WTC11 (cell line): Measurements from ENCODE around the gene CACNA1C. TPM values are rescaled to one million over a fixed set of nuclear protein-coding genes. Genes with fewer than 3 reads are reported as not detected.

Experiments
- ATAC-seq: fragments of 200-7000 bp; cut with Tn5 transposase; 2 replicates; pipeline ENCODE4 v1.10.0; 2021; ENCODE audit warnings: mild to moderate bottlenecking, moderate library complexity
- CTCF ChIA-PET: fragments of 300-600 bp; sonication (Branson Sonifier 250); formaldehyde crosslinking; loops from one replicate; lab custom pipeline; 2021; ENCODE audit warnings: antibody characterized with exemption; lab: Charles Lee
- POLR2A ChIA-PET: fragments of 350-600 bp; sonication (Branson Sonifier 250); formaldehyde crosslinking; loops from one replicate; lab custom pipeline; 2021; ENCODE audit warnings: antibody characterized with exemption; lab: Charles Lee
- DNase-seq: peaks from one replicate; pipeline ENCODE4 v3.0.0; 2021; ENCODE audit warnings: low spot score
- H3K27ac Mint-ChIP-seq: 2 replicates; pipeline ENCODE4 v1.8.0; 2021; ENCODE audit warnings: mixed read lengths
- H3K27me3 Mint-ChIP-seq: 2 replicates; pipeline ENCODE4 v1.8.0; 2021; ENCODE audit warnings: low read depth, mild to moderate bottlenecking, moderate library complexity, mixed read lengths
- H3K36me3 Mint-ChIP-seq: 2 replicates; pipeline ENCODE4 v1.8.0; 2021; ENCODE audit warnings: mixed read lengths
- H3K4me1 Mint-ChIP-seq: 2 replicates; pipeline ENCODE4 v1.8.0; 2022; ENCODE audit warnings: mixed read lengths
- H3K4me3 Mint-ChIP-seq: 2 replicates; pipeline ENCODE4 v1.8.0; 2021; ENCODE audit warnings: mild to moderate bottlenecking, moderate library complexity, mixed read lengths
- H3K9me3 Mint-ChIP-seq: 2 replicates; pipeline ENCODE4 v1.8.0; 2021; ENCODE audit warnings: mixed read lengths
- CREB1 ChIP-seq: sonication (generic); formaldehyde crosslinking; IDR thresholded peaks from 2 replicates; pipeline ENCODE4 v1.8.0; 2023; ENCODE audit warnings: mild to moderate bottlenecking, missing genetic modification reagents
- ELF4 ChIP-seq: sonication (generic); formaldehyde crosslinking; IDR thresholded peaks from 2 replicates; pipeline ENCODE4 v1.8.1; 2022; ENCODE audit warnings: low read depth, mild to moderate bottlenecking, moderate library complexity, missing genetic modification reagents
- ESRRA ChIP-seq: sonication (generic); formaldehyde crosslinking; IDR thresholded peaks from 2 replicates; pipeline ENCODE4 v1.8.1; 2022; ENCODE audit warnings: mild to moderate bottlenecking, missing genetic modification reagents, borderline replicate concordance
- FOXP1 ChIP-seq: sonication (generic); formaldehyde crosslinking; IDR thresholded peaks from 2 replicates; pipeline ENCODE4 v1.8.0; 2022; ENCODE audit warnings: missing genetic modification reagents, mild to moderate bottlenecking, moderate library complexity, borderline replicate concordance
- GABPB1 ChIP-seq: sonication (generic); formaldehyde crosslinking; IDR thresholded peaks from 2 replicates; pipeline ENCODE4 v1.8.1; 2023; ENCODE audit warnings: mild to moderate bottlenecking, missing genetic modification reagents
- MXD4 ChIP-seq: fragments of 250-450 bp; sonication (Bioruptor Pico); IDR thresholded peaks from 2 replicates; pipeline ENCODE4 v1.8.0; 2021; ENCODE audit warnings: mild to moderate bottlenecking, moderate library complexity, borderline replicate concordance
- NR2C2 ChIP-seq: sonication (generic); formaldehyde crosslinking; IDR thresholded peaks from 2 replicates; pipeline ENCODE4 v1.8.0; 2022; ENCODE audit warnings: mild to moderate bottlenecking, missing genetic modification reagents
- NR3C1 ChIP-seq: sonication (generic); formaldehyde crosslinking; conservative IDR thresholded peaks from 2 replicates; pipeline ENCODE4 v1.8.1; 2023; ENCODE audit warnings: low read depth, mild to moderate bottlenecking, missing genetic modification reagents
- RORB ChIP-seq: fragments of 250-450 bp; sonication (Bioruptor Pico); IDR thresholded peaks from 2 replicates; pipeline ENCODE4 v1.9.0; 2021; ENCODE audit warnings: mild to moderate bottlenecking
- ZNF425 ChIP-seq: fragments of 250-450 bp; sonication (Bioruptor Pico); conservative IDR thresholded peaks from 2 replicates; pipeline ENCODE4 v1.9.0; 2021; ENCODE audit warnings: mild to moderate bottlenecking
- total RNA-seq: library from RNA; stranded (reverse); gene quantifications from 3 replicates; pipeline ENCODE4 v1.2.3, GENCODE V29; 2021
- TF ChIP-seq, protein P1 (sequence below): sonication (generic); formaldehyde crosslinking; IDR thresholded peaks from 2 replicates; pipeline ENCODE4 v1.8.1; 2023; ENCODE audit warnings: mild to moderate bottlenecking, missing genetic modification reagents, moderate library complexity
- TF ChIP-seq, protein P2 (sequence below): sonication (generic); formaldehyde crosslinking; IDR thresholded peaks from 2 replicates; pipeline ENCODE4 v1.8.1; 2023; ENCODE audit warnings: mild to moderate bottlenecking, missing genetic modification reagents, borderline replicate concordance
- TF ChIP-seq, protein P3 (sequence below): fragments of 250-450 bp; sonication (Bioruptor Pico); IDR thresholded peaks from 2 replicates; pipeline ENCODE4 v1.9.0; 2021; ENCODE audit warnings: mild to moderate bottlenecking, borderline replicate concordance
- TF ChIP-seq, protein P4 (sequence below): fragments of 250-450 bp; sonication (Bioruptor Pico); IDR thresholded peaks from 2 replicates; pipeline ENCODE4 v1.9.0; 2021; ENCODE audit warnings: mild to moderate bottlenecking

The CACNA1C gene
- total RNA-seq, 1 experiment from 2014 or later: 1.7 TPM

DNA sequence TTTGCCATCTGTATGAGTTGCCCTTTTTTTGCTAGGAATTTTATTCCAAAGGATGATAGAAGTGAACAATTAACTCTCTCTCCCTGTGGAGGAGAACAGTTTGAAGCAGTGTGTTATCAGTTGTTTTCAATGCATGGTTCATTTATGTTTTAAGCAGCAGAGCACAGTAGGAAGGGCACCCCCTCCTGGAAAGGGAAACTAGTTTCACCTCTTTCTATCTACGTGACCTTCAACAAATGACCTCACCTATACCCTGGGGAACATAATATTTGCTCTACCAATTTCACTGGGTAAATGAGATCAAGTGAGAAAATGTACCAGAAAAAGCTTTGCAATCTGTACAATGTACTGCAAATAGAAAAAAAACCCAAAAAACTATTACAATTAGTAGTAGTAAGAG is 43.2 kb upstream of the CACNA1C start:
- Mint-ChIP-seq H3K27ac (peak overlapping the region; percentile 43; the same call in 1 of the 2 replicates), H3K36me3 (no peaks in the 10 kb centered on the region), H3K9me3 (no peaks in the 10 kb centered on the region), H3K4me1 (peaks cover 59% of the 10 kb centered on the region), H3K4me3 (no peak overlapping the region), H3K27me3 (no peaks in the 10 kb centered on the region)
- ChIA-PET POLR2A (no interaction called here), CTCF (interaction anchor here (1.0 to 3.2 kb wide), 5 partner anchors 8 to 48 kb away, joined by 3 to 21 read pairs (median 3); no protein-coding TSS in a partner anchor)
- DNase-seq (no peak), ATAC-seq (peak; percentile 68)
- peak; percentile 84; the same call in 1 of the 2 replicates for TF ChIP-seq ESRRA
- no peak for TF ChIP-seq FOXP1

- Mint-ChIP-seq H3K27ac (peak overlapping the region; percentile 54; the same call in 1 of the 2 replicates), H3K36me3 (no peaks in the 10 kb centered on the region)
- TF ChIP-seq GABPB1 (CRISPR knock-in tag): peak; percentile 43; the same call in 1 of the 2 replicates
- TF ChIP-seq ZNF425 (CRISPR knock-in tag): no peak
- TF ChIP-seq, all 79 proteins: peak for 1
- DNase-seq: peak; percentile 27
- CTCF ChIA-PET: interaction anchor here (0.8 to 3.2 kb wide), 10 partner anchors 11 to 306 kb away, joined by 3 to 21 read pairs (median 4); partner anchors contain the start of gene CACNA1C
- peaks cover 48% of the 10 kb centered on the region for H3K4me1 Mint-ChIP-seq
- no peaks in the 10 kb centered on the region for H3K9me3 Mint-ChIP-seq
- no peaks in the 10 kb centered on the region for H3K27me3 Mint-ChIP-seq
- peak; percentile 73 for ATAC-seq
- POLR2A ChIA-PET: interaction anchor here (0.7 kb wide), 2 partner anchors 356 to 1111 kb away, joined by 4 read pairs; no protein-coding TSS in a partner anchor
- no peak overlapping the region for H3K4me3 Mint-ChIP-seq
Measured at GRCh38 chr12:2011643-2012607, 40.9 kb upstream of the CACNA1C start.

DNA sequence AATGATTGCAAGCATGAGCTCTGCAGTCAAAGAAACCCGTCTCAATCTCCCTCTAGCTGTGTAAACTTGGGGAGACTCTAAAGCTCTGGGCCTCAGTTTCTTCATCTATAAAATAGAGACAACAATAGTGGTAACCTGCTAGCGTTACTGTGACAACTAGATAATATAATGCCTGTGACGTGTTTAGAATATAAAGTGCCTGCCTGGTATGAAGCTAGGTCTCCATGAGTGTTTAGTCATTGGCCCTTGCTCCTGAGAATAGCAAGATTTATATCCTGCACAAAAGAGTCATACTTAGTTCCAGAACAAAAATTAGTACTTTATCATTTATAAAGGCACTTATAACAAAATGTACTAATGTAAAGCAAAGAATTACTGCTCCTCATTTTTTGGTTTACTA is 39.7 kb upstream of the CACNA1C start:
- CTCF ChIA-PET: interaction anchor here (0.6 to 1.1 kb wide), 3 partner anchors 21 to 380 kb away, joined by 3 to 4 read pairs (median 3); no protein-coding TSS in a partner anchor

More for the DNA sequence above, 39.7 kb upstream of the CACNA1C start:
- no peak for DNase-seq
- Mint-ChIP-seq H3K4me1 (peaks cover 55% of the 10 kb centered on the region), H3K27ac (no peak overlapping the region), H3K9me3 (no peaks in the 10 kb centered on the region), H3K27me3 (no peaks in the 10 kb centered on the region)
- ATAC-seq: no peak
- POLR2A ChIA-PET: no interaction called here
- TF ChIP-seq CREB1 (no peak), MXD4 (CRISPR knock-in tag) (no peak), RORB (no peak), NR3C1 (no peak), NR2C2 (CRISPR knock-in tag) (no peak), ELF4 (CRISPR knock-in tag) (no peak)
- TF ChIP-seq, protein P1, sequence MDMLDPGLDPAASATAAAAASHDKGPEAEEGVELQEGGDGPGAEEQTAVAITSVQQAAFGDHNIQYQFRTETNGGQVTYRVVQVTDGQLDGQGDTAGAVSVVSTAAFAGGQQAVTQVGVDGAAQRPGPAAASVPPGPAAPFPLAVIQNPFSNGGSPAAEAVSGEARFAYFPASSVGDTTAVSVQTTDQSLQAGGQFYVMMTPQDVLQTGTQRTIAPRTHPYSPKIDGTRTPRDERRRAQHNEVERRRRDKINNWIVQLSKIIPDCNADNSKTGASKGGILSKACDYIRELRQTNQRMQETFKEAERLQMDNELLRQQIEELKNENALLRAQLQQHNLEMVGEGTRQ (CRISPR knock-in tag): no peak
- TF ChIP-seq, protein P2, sequence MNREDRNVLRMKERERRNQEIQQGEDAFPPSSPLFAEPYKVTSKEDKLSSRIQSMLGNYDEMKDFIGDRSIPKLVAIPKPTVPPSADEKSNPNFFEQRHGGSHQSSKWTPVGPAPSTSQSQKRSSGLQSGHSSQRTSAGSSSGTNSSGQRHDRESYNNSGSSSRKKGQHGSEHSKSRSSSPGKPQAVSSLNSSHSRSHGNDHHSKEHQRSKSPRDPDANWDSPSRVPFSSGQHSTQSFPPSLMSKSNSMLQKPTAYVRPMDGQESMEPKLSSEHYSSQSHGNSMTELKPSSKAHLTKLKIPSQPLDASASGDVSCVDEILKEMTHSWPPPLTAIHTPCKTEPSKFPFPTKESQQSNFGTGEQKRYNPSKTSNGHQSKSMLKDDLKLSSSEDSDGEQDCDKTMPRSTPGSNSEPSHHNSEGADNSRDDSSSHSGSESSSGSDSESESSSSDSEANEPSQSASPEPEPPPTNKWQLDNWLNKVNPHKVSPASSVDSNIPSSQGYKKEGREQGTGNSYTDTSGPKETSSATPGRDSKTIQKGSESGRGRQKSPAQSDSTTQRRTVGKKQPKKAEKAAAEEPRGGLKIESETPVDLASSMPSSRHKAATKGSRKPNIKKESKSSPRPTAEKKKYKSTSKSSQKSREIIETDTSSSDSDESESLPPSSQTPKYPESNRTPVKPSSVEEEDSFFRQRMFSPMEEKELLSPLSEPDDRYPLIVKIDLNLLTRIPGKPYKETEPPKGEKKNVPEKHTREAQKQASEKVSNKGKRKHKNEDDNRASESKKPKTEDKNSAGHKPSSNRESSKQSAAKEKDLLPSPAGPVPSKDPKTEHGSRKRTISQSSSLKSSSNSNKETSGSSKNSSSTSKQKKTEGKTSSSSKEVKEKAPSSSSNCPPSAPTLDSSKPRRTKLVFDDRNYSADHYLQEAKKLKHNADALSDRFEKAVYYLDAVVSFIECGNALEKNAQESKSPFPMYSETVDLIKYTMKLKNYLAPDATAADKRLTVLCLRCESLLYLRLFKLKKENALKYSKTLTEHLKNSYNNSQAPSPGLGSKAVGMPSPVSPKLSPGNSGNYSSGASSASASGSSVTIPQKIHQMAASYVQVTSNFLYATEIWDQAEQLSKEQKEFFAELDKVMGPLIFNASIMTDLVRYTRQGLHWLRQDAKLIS (CRISPR knock-in tag): no peak
- TF ChIP-seq, protein P3, sequence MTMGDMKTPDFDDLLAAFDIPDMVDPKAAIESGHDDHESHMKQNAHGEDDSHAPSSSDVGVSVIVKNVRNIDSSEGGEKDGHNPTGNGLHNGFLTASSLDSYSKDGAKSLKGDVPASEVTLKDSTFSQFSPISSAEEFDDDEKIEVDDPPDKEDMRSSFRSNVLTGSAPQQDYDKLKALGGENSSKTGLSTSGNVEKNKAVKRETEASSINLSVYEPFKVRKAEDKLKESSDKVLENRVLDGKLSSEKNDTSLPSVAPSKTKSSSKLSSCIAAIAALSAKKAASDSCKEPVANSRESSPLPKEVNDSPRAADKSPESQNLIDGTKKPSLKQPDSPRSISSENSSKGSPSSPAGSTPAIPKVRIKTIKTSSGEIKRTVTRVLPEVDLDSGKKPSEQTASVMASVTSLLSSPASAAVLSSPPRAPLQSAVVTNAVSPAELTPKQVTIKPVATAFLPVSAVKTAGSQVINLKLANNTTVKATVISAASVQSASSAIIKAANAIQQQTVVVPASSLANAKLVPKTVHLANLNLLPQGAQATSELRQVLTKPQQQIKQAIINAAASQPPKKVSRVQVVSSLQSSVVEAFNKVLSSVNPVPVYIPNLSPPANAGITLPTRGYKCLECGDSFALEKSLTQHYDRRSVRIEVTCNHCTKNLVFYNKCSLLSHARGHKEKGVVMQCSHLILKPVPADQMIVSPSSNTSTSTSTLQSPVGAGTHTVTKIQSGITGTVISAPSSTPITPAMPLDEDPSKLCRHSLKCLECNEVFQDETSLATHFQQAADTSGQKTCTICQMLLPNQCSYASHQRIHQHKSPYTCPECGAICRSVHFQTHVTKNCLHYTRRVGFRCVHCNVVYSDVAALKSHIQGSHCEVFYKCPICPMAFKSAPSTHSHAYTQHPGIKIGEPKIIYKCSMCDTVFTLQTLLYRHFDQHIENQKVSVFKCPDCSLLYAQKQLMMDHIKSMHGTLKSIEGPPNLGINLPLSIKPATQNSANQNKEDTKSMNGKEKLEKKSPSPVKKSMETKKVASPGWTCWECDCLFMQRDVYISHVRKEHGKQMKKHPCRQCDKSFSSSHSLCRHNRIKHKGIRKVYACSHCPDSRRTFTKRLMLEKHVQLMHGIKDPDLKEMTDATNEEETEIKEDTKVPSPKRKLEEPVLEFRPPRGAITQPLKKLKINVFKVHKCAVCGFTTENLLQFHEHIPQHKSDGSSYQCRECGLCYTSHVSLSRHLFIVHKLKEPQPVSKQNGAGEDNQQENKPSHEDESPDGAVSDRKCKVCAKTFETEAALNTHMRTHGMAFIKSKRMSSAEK (CRISPR knock-in tag): no peak
- TF ChIP-seq, protein P4, sequence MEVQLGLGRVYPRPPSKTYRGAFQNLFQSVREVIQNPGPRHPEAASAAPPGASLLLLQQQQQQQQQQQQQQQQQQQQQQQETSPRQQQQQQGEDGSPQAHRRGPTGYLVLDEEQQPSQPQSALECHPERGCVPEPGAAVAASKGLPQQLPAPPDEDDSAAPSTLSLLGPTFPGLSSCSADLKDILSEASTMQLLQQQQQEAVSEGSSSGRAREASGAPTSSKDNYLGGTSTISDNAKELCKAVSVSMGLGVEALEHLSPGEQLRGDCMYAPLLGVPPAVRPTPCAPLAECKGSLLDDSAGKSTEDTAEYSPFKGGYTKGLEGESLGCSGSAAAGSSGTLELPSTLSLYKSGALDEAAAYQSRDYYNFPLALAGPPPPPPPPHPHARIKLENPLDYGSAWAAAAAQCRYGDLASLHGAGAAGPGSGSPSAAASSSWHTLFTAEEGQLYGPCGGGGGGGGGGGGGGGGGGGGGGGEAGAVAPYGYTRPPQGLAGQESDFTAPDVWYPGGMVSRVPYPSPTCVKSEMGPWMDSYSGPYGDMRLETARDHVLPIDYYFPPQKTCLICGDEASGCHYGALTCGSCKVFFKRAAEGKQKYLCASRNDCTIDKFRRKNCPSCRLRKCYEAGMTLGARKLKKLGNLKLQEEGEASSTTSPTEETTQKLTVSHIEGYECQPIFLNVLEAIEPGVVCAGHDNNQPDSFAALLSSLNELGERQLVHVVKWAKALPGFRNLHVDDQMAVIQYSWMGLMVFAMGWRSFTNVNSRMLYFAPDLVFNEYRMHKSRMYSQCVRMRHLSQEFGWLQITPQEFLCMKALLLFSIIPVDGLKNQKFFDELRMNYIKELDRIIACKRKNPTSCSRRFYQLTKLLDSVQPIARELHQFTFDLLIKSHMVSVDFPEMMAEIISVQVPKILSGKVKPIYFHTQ (CRISPR knock-in tag): no peak
- TF ChIP-seq, all 79 proteins: peak for 0
- Mint-ChIP-seq H3K4me3 (no peak overlapping the region), H3K36me3 (no peaks in the 10 kb centered on the region)
